Fibroblast of mammary gland (primary cell): ENCODE results near the gene CCM2.

Source experiments
- DNase-seq: peaks from one replicate; pipeline ENCODE4 v3.0.0-alpha.2; 2010; ENCODE audit warnings: low read depth
- H3K4me3 ChIP-seq: 2 replicates; pipeline ENCODE4 v1.5.1; 2011; ENCODE audit warnings: low read depth, mild to moderate bottlenecking, low read length, moderate library complexity; ENCODE audit not compliant: control insufficient read depth
- CTCF ChIP-seq: conservative IDR thresholded peaks from 2 replicates; pipeline ENCODE4 v1.5.1; 2011; ENCODE audit warnings: low read depth, low read length, inconsistent platforms; ENCODE audit not compliant: control insufficient read depth, insufficient read depth

Gene CCM2

DNA sequence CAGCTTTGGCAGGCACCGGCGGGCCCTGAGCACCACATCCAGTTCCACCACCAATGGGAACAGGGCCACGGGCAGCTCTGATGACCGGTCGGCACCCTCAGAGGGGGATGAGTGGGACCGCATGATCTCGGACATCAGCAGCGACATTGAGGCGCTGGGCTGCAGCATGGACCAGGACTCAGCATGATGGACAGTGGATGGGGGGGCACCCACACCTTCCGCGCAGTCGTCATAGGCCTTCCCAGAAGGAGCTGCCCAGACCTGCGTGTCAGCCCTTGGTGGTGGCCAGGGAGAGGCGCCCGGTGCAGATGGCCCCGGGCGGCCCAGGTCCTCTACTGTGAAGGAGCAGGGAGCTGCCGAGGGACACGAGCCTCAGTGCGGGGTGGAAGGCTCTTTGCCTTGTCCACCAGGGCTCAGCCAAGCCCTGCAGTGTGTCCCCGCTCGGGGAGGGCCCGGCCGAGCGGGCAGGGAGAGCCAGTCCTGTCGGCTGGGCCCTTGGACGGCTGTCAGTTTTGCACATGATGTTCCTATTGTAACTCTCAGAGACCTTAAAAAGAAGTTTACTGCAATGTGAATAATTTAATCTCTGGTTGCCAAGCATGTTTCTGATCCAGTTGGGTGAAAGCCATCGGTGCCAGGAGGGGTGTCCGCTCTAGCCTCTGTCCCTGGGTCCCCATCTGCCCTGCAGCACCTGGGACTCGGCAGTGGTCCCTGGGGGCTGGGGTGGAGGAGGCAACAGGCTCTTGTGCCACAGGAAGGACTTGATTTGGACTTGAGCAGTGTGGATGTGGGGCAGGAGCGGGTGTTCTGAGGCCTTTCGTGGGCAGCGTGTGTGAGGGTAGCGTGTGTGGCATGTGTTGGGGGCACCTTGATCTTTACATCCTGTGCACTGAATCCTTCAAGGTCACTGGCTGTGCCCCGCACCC is 76.1 kb downstream of the CCM2 start:
- no peak for TF ChIP-seq CTCF
- DNase-seq = no peak
- H3K4me3 ChIP-seq = no peak overlapping the region

DNA sequence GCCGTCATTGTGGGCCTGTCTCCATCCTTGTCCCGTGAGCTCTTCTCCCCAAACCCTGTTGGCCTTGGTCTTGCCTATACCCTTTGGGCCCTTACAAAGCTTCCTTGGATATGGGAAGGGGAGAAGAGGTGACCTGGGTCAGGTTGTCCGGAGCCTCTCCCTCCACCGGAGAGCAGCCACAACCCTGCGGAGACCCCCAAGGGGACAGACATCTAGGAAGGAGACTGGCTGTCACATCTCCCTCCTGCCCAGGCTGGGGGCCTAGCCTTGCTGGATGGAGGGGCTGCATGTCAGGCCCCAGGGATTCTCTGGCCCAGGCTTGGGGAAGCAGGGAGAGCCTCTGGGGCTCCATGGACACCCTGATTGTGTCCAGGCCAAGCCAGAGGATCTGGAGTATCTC is 76.9 kb downstream of the CCM2 start:
- DNase-seq = no peak
- TF ChIP-seq CTCF = no peak
- H3K4me3 ChIP-seq = no peak overlapping the region

GRCh38 chr7:45077579-45077978 is 77.6 kb downstream of the CCM2 start:
- no peak for DNase-seq
- no peak overlapping the region for H3K4me3 ChIP-seq
- no peak for TF ChIP-seq CTCF

GRCh38 chr7:45078125-45078681 is 78.2 kb downstream of the CCM2 start:
- no peak for DNase-seq
- no peak overlapping the region for H3K4me3 ChIP-seq
- no peak for TF ChIP-seq CTCF

DNA sequence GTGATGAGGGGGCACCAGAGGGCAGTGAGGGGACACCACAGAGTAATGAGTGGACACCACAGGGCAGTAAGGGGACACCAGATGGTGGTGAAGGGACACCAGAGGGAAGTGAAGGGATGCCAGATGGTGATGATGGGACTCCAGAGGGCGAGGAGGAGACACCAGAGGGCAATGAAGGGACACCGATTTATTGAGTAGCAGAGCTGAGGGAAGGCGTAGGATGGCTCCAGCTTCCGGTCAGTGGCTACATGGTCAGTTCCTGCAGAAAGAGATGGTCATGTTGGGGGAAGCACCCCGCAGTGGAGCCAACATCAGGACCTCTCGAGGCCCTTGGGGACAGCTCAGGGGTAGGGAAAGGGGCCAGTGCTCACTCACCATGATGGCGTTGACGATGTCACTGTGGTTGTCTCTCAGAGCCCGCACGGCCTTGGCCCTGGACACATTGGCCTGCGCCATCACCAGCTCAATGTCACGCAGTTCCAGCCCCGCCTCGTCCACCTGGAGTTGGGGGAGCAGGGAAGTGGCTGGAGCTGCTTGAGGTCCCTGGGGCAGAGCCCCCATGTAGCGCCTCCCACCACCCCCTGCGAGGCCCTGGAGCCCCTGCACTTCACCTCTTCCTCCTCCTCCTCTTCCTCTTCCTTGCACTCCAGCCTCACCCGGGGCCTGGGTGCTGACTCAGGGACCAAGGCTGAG is 80.4 kb downstream of the CCM2 start:
- DNase-seq = no peak
- TF ChIP-seq CTCF = no peak
- H3K4me3 ChIP-seq = no peak overlapping the region

GRCh38 chr7:45080958-45081669 is 81.1 kb downstream of the CCM2 start:
- DNase-seq = no peak
- no peak for TF ChIP-seq CTCF
- no peak overlapping the region for H3K4me3 ChIP-seq
